HepG2 (cell line): ENCODE data around the gene MTHFS. TPM values are rescaled to one million over a fixed set of nuclear protein-coding genes. Genes with fewer than 3 reads are reported as not detected.
A peak's percentile ranks its signal among the peaks of the same experiment; 100 is the strongest.

Experiments used
- BHLHE40 ChIP-seq: IDR thresholded peaks from 2 replicates; pipeline ENCODE4 v1.6.1; 2011; ENCODE audit warnings: low read length, improper control_type of control experiment
- ETV5 ChIP-seq: IDR thresholded peaks from 2 replicates; pipeline ENCODE4 v1.6.1; 2018; ENCODE audit warnings: missing biosample characterization, missing genetic modification reagents, inconsistent platforms, borderline replicate concordance
- FLYWCH1 ChIP-seq: sonication (generic); formaldehyde crosslinking; IDR thresholded peaks from 2 replicates; pipeline ENCODE4 v1.8.1; 2023; ENCODE audit warnings: mild to moderate bottlenecking, missing genetic modification reagents
- FOXJ3 ChIP-seq: sonication (generic); formaldehyde crosslinking; IDR thresholded peaks from 2 replicates; pipeline ENCODE4 v1.4.0; 2020; ENCODE audit warnings: missing genetic modification reagents, mild to moderate bottlenecking, borderline replicate concordance
- JUND ChIP-seq: sonication (generic); formaldehyde crosslinking; IDR thresholded peaks from 2 replicates; pipeline ENCODE4 v1.8.0; 2022; ENCODE audit warnings: mild to moderate bottlenecking, missing genetic modification reagents
- MEIS2 ChIP-seq: sonication (generic); formaldehyde crosslinking; IDR thresholded peaks from 2 replicates; pipeline ENCODE4 v1.9.0; 2021; ENCODE audit warnings: mild to moderate bottlenecking, missing genetic modification reagents
- MXI1 ChIP-seq: IDR thresholded peaks from 3 replicates; pipeline ENCODE4 v1.6.1; 2012; ENCODE audit warnings: low read depth, low read length, inconsistent platforms, borderline replicate concordance
- SRSF1 ChIP-seq: fragments of 200-400 bp; formaldehyde crosslinking; optimal IDR thresholded peaks from 2 replicates; pipeline ENCODE3; 2017; ENCODE audit warnings: mild to moderate bottlenecking, low read depth, low read length, moderate library complexity
- WIZ ChIP-seq: sonication (generic); formaldehyde crosslinking; IDR thresholded peaks from 2 replicates; pipeline ENCODE4 v1.5.1; 2020; ENCODE audit warnings: mild to moderate bottlenecking, missing genetic modification reagents
- XRCC5 ChIP-seq: fragments of 200-400 bp; formaldehyde crosslinking; optimal IDR thresholded peaks from 2 replicates; pipeline ENCODE3; 2017; ENCODE audit warnings: mild to moderate bottlenecking, low read length
- ZBTB33 ChIP-seq: sonication (generic); formaldehyde crosslinking; IDR thresholded peaks from 2 replicates; pipeline ENCODE4 v1.4.0; 2020; ENCODE audit warnings: missing genetic modification reagents
- ZNF281 ChIP-seq: sonication (generic); formaldehyde crosslinking; IDR thresholded peaks from 2 replicates; pipeline ENCODE4 v1.4.0; 2020; ENCODE audit warnings: missing genetic modification reagents, borderline replicate concordance
- ZNF580 ChIP-seq: IDR thresholded peaks from 2 replicates; pipeline ENCODE4 v1.6.1; 2016; ENCODE audit warnings: low read depth, borderline replicate concordance
- ZNF776 ChIP-seq: sonication (generic); formaldehyde crosslinking; IDR thresholded peaks from 2 replicates; pipeline ENCODE4 v1.4.0; 2020; ENCODE audit warnings: mild to moderate bottlenecking, missing genetic modification reagents
- polyA plus RNA-seq, 8 experiments: library from polyadenylated mRNA; depleted of rRNA in 3 of 8; stranded (reverse) in 7 of 8; unstranded in 1 of 8; fragments of >200 nt; fragmentation: Illumina TruSeq in 4 of 8; extraction: Trizol in 4 of 8; gene quantifications; 2 replicates each; pipeline versions ENCODE4 v1.2.1 to v1.2.3, GENCODE V29; 2011 to 2016; ENCODE audit warnings: low read depth in 4 of 8, missing spikeins in 1 of 8, mixed read lengths in 1 of 8; ENCODE audit not compliant: insufficient read depth in 1 of 8
- total RNA-seq, 5 experiments: library from RNA; depleted of rRNA; stranded (reverse); fragments of >200 nt; fragmentation: Illumina TruSeq; extraction: Trizol; gene quantifications; 2 replicates each; pipeline ENCODE4 v1.2.3, GENCODE V29; 2016; ENCODE audit warnings: low read depth in 1 of 5
- TF ChIP-seq, protein P1 (sequence below): sonication (generic); formaldehyde crosslinking; conservative IDR thresholded peaks from 2 replicates; pipeline ENCODE4 v1.5.0; 2020; ENCODE audit warnings: missing genetic modification reagents
- TF ChIP-seq, protein P2 (sequence below): sonication (generic); formaldehyde crosslinking; IDR thresholded peaks from 2 replicates; pipeline ENCODE4 v1.5.0; 2020; ENCODE audit warnings: missing genetic modification reagents, mild to moderate bottlenecking, borderline replicate concordance
- TF ChIP-seq, protein P3 (sequence below): IDR thresholded peaks from 2 replicates; pipeline ENCODE4 v1.6.1; 2012; ENCODE audit warnings: low read depth, low read length, improper control_type of control experiment

MTHFS gene
- total and polyA plus RNA-seq, 2 of the 13 experiments (the other 11 are each of a cell fraction or from before 2014, with no cell fraction given) = 37.0 to 49.7 TPM

DNA sequence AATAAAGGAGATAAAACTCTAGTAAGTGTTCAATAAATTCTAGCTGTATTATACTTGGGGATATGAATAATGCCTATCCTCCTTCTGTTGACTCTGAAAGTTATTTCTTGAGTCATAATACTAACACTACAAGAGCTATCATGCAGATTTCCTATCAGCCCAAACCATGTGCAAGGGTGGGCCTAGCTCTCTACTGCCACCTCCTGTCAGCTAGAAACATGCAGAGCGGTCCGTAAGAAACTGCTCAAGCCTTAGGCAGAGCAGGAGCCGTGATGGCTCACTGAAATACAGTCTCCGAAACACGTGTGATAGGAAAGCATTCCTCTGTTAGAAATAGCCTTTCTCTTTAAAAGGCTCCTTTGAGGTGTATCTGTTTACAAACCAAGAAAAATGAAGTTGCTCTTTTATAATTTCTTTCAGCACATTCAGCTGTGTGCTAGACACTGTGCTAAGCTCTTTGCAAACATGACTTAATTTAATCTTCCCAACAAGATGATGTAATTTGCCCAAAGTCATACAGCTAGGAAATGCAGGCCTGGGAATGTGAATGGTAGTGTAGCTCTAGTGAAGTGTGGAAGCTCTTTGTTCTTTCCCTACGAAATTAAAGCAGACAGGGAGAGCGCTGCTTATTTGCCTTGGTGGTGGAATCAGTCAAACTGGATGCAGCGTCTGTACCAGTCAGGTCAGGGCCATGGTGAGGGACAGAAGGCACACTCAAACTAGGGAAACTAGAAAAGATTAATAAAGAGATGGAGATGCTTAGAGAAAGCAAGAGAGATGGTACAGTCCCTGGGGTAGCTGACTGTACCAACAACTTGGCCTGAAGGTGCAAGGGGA, 43.1 kb downstream of the MTHFS start (continued):
- TF ChIP-seq, protein P1, sequence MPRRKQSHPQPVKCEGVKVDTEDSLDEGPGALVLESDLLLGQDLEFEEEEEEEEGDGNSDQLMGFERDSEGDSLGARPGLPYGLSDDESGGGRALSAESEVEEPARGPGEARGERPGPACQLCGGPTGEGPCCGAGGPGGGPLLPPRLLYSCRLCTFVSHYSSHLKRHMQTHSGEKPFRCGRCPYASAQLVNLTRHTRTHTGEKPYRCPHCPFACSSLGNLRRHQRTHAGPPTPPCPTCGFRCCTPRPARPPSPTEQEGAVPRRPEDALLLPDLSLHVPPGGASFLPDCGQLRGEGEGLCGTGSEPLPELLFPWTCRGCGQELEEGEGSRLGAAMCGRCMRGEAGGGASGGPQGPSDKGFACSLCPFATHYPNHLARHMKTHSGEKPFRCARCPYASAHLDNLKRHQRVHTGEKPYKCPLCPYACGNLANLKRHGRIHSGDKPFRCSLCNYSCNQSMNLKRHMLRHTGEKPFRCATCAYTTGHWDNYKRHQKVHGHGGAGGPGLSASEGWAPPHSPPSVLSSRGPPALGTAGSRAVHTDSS (CRISPR knock-in tag) = no peak
- TF ChIP-seq JUND (no peak), FOXJ3 (CRISPR knock-in tag) (no peak), FLYWCH1 (CRISPR knock-in tag) (no peak), ETV5 (no peak), XRCC5 (no peak), WIZ (CRISPR knock-in tag) (no peak), ZNF580 (CRISPR knock-in tag) (no peak), ZNF776 (CRISPR knock-in tag) (no peak), ZNF281 (no peak), BHLHE40 (0 out of 2 replicates have a peak, but pooled peaks have one; percentile 10), ZBTB33 (peak; percentile 94), SRSF1 (no peak), MXI1 (peak; percentile 33; the same call in 1 of the 3 replicates), MEIS2 (no peak)
- TF ChIP-seq, protein P2, sequence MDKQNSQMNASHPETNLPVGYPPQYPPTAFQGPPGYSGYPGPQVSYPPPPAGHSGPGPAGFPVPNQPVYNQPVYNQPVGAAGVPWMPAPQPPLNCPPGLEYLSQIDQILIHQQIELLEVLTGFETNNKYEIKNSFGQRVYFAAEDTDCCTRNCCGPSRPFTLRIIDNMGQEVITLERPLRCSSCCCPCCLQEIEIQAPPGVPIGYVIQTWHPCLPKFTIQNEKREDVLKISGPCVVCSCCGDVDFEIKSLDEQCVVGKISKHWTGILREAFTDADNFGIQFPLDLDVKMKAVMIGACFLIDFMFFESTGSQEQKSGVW (CRISPR knock-in tag) = no peak
- TF ChIP-seq, protein P3, sequence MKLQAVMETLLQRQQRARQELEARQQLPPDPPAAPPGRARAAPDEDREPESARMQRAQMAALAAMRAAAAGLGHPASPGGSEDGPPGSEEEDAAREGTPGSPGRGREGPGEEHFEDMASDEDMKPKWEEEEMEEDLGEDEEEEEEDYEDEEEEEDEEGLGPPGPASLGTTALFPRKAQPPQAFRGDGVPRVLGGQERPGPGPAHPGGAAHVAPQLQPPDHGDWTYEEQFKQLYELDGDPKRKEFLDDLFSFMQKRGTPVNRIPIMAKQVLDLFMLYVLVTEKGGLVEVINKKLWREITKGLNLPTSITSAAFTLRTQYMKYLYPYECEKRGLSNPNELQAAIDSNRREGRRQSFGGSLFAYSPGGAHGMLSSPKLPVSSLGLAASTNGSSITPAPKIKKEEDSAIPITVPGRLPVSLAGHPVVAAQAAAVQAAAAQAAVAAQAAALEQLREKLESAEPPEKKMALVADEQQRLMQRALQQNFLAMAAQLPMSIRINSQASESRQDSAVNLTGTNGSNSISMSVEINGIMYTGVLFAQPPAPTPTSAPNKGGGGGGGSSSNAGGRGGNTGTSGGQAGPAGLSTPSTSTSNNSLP = peak; percentile 62; the same call in 1 of the 2 replicates
